HG03442 (cell line): ENCODE data around the gene CCDC186.
"Not testable (repeated sequence)": the region's sequence is repeated elsewhere in the genome, so short reads cannot be mapped to it uniquely, and the experiment has no call there.

Source experiments
- ATAC-seq: cut with Tn5 transposase; IDR thresholded peaks from one replicate; pipeline ENCODE4 v1.9.1; 2021; ENCODE audit warnings: mild to moderate bottlenecking, moderate library complexity; ENCODE audit not compliant: unreplicated experiment

CCDC186 gene

DNA sequence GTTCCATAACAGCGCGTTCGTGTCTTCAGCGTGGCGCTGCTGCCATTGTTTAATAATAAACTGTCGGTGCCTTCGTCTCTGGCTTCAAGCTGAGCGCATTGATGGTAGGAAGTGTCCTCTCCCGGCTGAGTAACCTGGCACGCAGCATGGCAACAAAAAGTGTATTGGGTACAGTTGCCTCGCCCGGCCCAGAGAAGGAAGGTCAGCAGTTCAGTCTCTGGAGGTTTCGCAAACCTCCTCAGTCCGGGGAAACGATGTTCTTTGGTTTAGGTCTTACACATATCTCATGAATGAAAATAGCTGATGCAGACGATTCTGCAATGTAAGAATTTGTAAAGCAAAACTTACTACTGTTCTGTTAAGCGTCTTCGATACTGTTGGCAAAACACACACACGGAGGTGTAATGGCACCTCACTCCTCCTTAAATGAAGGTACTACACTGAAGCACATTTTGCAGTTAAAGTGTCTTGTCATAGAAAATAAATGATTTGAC, 739 bp upstream of the CCDC186 start:
- ATAC-seq: peak; percentile 18

DNA sequence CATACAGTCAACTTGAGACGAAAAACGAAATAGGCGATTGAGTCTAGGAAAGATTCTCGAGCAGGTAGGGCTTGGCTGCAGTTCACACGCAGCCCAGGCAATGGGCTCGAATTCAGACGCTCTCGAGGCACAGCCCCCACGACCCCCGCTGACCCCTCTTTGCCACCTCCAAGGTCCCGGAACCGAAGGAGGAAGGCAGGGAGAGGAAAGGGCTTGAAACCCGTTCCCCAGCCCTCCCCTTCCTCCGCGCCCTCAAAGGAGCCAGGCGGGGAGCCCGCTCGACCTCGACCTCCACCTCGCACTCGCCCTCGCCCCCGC, 441 bp downstream of the CCDC186 start:
- peak; percentile 1 for ATAC-seq

DNA sequence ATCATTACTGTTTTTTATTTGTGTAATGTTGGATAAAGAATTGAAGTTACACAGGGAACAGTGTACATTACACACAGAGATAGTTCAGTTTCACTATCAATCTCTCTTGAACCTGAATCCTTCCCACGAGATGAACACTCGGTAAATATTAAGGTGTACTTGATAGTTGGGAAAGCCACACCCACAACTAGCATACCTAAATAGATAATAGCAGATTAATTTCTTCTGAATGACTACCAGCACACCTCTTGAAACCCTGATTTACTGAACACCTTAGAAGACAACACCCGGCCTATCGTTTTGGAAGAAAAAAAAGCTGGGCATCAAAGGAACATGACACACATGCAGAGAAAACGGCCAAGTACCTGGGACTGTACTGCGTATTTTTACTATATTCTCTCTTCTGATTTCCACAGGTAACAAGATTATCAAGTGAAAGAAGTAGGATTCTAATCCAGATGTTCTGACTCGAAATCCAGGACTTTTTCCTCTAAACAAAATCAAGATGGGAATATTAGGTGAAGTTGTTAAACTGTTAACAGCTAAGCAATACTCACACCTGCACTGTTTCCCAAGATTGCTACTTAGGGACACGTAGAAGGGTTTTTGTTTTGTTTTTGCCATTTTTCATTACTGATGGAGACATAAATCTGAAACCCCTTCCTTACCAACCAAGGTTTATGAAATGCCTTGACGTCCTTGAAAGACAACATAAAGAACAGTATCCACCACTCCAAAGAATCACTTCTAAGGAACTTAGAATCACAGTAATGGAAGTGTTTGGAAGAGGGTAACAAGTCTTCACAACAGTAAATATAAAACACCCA, 1.0 kb downstream of the CCDC186 start:
- no peak for ATAC-seq

- ATAC-seq: no peak
Measured at GRCh38 chr10:114172216-114172615, 1.8 kb downstream of the CCDC186 start.

DNA sequence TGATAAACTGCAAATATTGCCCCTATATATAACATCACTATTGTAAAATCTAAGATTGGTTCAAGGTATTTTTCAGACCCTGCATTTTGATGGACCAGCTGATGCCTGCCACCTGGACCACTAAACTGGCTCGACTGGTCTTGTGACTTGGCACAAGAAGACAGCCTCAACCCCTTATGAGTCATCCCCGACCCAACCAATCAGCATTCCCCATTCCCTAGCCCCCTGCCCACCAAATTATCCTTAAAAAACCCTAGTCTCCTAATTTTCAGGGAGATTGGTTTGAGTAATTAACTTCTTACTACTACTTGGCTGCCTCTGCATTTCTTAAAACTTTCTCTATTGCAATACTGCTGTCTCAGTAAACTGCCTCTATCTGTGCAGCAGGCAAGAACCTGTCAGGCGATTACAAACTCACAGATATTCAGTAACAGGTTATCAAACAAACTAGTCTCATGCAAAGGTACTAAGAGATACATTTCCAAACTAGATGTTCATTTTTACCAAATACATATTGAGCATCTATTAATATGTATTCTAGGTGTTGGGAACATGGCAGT, 5.5 kb downstream of the CCDC186 start:
- ATAC-seq: no peak

DNA sequence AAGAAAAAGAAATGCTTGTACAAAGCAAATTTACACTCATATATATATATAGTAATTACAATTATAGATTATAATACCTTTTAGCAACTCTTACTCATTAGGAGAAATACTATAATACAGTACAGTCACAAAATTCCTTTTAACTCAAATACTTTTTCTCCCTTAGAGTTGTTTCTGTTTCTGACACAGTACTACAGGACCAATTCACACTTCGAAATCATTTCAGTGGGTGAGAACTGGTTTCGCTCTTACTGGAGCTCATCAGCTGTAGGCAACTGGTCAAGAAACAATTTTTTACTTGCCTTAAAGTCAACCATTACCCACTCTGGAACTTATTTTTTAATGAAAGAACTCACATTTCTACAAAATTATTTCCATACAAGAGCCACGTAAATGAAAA, 6.0 kb downstream of the CCDC186 start:
- ATAC-seq: no peak

- no peak for ATAC-seq
Measured at GRCh38 chr10:114166494-114166893, 7.5 kb downstream of the CCDC186 start.

GRCh38 chr10:114166043-114166442, 8.0 kb downstream of the CCDC186 start:
- no peak for ATAC-seq

DNA sequence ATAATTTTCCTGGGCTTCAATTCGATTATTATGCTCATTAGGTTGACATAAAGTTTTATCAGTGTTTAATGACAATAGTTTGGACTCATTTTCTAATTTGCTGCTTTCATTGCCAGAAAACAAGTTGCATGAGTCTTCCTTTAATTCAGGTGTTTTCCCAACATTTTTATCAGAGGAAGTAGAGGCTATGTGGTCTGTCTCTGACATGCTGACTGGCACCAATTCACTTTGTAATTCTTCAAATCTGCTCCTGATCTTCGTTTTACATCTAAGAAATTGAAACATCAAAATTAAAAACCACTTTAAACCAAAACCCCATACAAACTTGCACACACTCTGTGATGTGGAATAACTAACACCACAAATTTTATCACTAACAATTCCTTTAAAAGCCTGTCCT, 10.9 kb downstream of the CCDC186 start:
- no peak for ATAC-seq

- ATAC-seq: no peak
Measured at GRCh38 chr10:114157912-114158311, 16.1 kb downstream of the CCDC186 start.

GRCh38 chr10:114151892-114152291, 22.1 kb downstream of the CCDC186 start:
- ATAC-seq: no peak

DNA sequence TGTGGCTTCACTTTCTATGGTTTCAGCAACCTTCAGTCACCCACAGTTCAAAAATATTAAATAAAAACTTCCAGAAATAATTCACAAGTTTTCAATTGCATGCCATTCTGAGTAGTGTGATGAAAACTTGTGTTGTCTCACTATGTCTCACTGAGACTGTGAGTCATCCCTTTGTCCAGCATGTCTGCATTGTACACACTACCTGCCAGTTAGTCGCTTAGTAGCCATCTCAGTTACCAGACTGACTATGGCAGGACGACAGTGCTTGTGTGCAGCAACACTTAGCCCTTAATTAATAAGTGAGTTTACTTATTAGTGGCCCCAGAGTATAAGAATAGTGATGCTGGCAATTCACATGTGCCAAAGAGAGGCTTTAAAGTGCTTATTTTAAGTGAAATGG, 22.5 kb downstream of the CCDC186 start:
- ATAC-seq: no peak

GRCh38 chr10:114149476-114149875, 24.5 kb downstream of the CCDC186 start:
- not testable (repeated sequence) for ATAC-seq

DNA sequence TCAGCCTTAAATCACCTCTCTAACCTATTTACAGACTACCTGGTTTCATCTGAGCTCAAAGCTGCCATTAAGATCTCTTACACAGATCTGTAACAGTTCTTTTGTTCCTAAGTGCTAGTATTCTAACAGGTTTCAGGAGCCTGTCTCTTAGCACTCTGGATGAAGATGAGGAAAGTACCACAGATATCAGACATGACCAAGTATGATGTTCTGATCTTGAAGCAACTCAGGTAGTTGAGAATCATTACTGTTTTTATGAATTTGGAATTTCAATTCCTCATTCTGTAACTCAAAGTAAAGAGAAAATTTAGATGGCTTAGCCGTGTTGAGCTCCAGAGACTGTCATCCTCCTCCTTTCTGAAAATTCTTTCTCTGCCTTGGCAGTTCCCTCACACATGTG, 30.8 kb downstream of the CCDC186 start:
- no peak for ATAC-seq

DNA sequence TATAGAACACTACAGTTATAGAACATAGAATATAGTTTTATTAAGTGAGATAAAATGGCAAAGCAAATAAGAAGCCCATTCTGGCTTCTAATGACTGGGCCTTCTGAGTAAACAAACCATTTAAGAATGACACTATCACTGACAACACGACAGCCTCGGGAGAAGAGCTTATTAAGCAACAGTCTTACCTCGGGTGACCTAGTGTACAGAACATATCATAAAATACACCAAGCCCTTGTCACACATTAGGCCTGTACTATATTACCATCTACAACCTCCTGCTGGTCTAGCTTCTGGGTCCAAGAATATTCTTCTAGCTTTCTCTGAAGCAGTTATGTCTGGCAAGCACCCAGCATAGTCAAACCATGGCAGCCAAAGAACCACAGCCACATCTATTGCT, 32.0 kb downstream of the CCDC186 start:
- ATAC-seq: no peak

GRCh38 chr10:114140827-114141226, 33.2 kb downstream of the CCDC186 start:
- ATAC-seq: not testable (repeated sequence)

- ATAC-seq: no peak
Measured at GRCh38 chr10:114140036-114140435, 34.0 kb downstream of the CCDC186 start.

GRCh38 chr10:114138581-114138980, 35.4 kb downstream of the CCDC186 start:
- ATAC-seq: no peak

DNA sequence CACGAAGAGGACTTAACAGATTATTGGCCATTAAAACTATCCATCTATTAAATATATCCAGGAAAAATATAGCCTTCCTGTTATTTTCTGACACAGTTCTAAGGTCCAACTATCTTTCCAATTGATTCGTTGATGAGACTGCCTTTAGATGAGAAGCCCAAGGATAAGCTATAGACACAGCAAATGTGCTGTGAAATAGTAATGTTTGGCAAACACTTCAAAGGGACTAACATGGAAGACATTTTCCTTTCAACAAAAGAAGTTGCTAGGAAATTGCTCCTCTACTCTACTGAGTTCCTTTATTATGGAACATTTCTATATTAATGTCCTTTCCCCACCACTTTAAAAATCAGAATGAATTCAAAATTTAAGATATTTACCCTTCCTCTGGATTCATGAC, 38.5 kb downstream of the CCDC186 start:
- no peak for ATAC-seq

- no peak for ATAC-seq
Measured at GRCh38 chr10:114131094-114131493, 42.9 kb downstream of the CCDC186 start.

DNA sequence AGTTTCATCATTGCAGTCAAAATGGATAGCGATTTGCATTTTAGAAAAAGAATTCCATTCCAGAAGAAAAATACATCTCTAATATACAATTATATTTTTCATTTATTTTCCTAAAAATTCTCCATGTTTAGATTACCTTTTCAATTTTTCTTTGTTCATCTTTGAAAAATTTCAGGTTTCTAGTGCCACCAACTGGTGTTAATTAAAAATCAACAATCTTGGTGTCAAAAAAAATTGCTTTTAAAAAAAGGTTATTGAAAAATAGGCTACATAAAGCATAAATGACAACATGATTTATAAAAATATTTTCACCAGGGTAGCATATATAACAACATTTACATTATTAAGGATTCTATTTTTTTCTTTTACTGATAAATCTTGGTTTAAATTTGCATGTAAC, 53.0 kb downstream of the CCDC186 start:
- no peak for ATAC-seq

DNA sequence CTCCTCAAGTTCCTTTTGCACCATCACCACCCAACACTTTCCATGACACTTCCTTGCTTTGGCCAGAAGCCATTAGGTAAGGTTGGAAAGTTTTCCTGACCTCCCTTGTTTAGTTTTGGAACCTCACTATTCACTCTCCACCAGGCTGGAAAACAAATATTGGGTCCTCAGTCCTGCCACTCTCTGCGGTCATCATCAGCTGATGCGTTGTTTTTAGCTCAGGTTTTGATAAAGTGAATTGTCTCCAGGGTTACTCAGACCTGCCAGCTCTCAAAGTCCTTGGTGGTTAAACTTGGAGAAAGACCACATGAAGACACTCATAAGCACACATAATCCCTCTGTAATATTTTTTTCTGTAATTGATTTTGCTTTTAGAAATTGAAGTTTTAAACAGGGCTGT, 55.5 kb downstream of the CCDC186 start:
- ATAC-seq: no peak

DNA sequence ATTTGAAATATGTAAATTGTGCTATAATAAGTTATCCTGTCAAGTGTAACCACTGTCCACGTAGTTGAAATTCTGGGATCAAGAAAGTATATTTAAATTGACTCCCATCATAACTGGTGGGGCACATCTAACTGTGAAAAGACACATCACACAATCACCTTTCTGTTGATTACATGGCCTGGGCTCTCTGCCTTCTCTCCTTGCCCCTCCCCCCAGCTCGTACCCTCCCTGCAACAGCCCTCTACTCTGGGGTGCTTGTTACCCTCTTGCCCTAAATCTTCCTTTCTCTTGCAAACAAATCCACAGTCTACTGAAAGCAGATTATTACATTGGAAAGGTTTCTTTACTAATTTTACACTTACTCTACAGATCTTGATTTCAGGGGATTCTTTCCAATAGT, 56.3 kb downstream of the CCDC186 start:
- no peak for ATAC-seq
